K562 (cell line): ENCODE measurements around the gene MBNL1. TPM values are rescaled to one million over a fixed set of nuclear protein-coding genes. Genes with fewer than 3 reads are reported as not detected.
A peak's percentile ranks its signal among the peaks of the same experiment; 100 is the strongest.

Experiments
- ARID3A ChIP-seq: IDR thresholded peaks from 2 replicates; pipeline ENCODE4 v1.6.1; 2012; ENCODE audit warnings: low read depth, low read length, improper control_type of control experiment, borderline replicate concordance
- ATF3 ChIP-seq, 2 experiments: fragments of 450-650 bp in 1 of 2; sonication (generic) in 1 of 2; formaldehyde crosslinking in 1 of 2; IDR thresholded peaks in 1 of 2; conservative IDR thresholded peaks in 1 of 2; 2 replicates each; pipeline versions ENCODE4 v1.6.1 to v1.8.1; 2016 to 2023; ENCODE audit warnings: mild to moderate bottlenecking in 2 of 2, moderate library complexity in 2 of 2, inconsistent platforms in 1 of 2, missing genetic modification reagents in 1 of 2
- CEBPB ChIP-seq: fragments of 450-650 bp; IDR thresholded peaks from 2 replicates; pipeline ENCODE4 v1.6.1; 2016; ENCODE audit warnings: missing genetic modification characterization, missing compliant biosample characterization
- CGGBP1 ChIP-seq: fragments of 250-450 bp; sonication (Bioruptor Pico); IDR thresholded peaks from 2 replicates; pipeline ENCODE4 v1.9.0; 2021; ENCODE audit warnings: mild to moderate bottlenecking
- EGR1 ChIP-seq: fragments of 450-650 bp; conservative IDR thresholded peaks from 2 replicates; pipeline ENCODE4 v1.6.1; 2017; ENCODE audit warnings: mild to moderate bottlenecking
- KLF1 ChIP-seq: fragments of 450-650 bp; IDR thresholded peaks from 2 replicates; pipeline ENCODE4 v1.6.1; 2016; ENCODE audit warnings: missing genetic modification characterization, missing compliant biosample characterization
- RBM14 ChIP-seq: fragments of 200-400 bp; formaldehyde crosslinking; IDR thresholded peaks from 2 replicates; pipeline ENCODE4 v1.6.1; 2018; ENCODE audit warnings: low read depth, mild to moderate bottlenecking, low read length, moderate library complexity, borderline replicate concordance; ENCODE audit not compliant: insufficient read depth
- REST ChIP-seq, 2 experiments: fragments of 450-650 bp; formaldehyde crosslinking in 1 of 2; IDR thresholded peaks; 2 replicates each; pipeline versions ENCODE4 v1.4.0 to v1.6.1; 2014 to 2020; ENCODE audit warnings: mild to moderate bottlenecking in 2 of 2, borderline replicate concordance in 1 of 2, low read depth in 1 of 2
- USF2 ChIP-seq: sonication (generic); formaldehyde crosslinking; IDR thresholded peaks from 2 replicates; pipeline ENCODE4 v1.5.0; 2020; ENCODE audit warnings: missing genetic modification reagents
- ZC3H8 ChIP-seq: fragments of 450-650 bp; IDR thresholded peaks from 2 replicates; pipeline ENCODE4 v1.6.1; 2017
- ZKSCAN3 ChIP-seq: fragments of 250-450 bp; sonication (Bioruptor Pico); IDR thresholded peaks from 2 replicates; pipeline ENCODE4 v1.4.0; 2020
- ZNF282 ChIP-seq: sonication (generic); formaldehyde crosslinking; IDR thresholded peaks from 2 replicates; pipeline ENCODE4 v1.8.1; 2023; ENCODE audit warnings: missing genetic modification reagents
- ZNF740 ChIP-seq, 3 experiments: fragments of 200-800 bp in 1 of 3; sonication (Bioruptor generic) in 1 of 3; sonication (generic) in 1 of 3; formaldehyde crosslinking in 1 of 3; IDR thresholded peaks; 2 replicates each; pipeline versions ENCODE4 v1.6.1 to v1.8.0; 2016 to 2022; ENCODE audit warnings: mild to moderate bottlenecking in 2 of 3, missing compliant biosample characterization in 2 of 3, missing genetic modification characterization in 2 of 3, missing genetic modification reagents in 1 of 3
- ZSCAN29 ChIP-seq: fragments of 450-650 bp; IDR thresholded peaks from 2 replicates; pipeline ENCODE4 v1.6.1; 2017
- polyA plus RNA-seq, 8 experiments: library from polyadenylated mRNA; depleted of rRNA in 4 of 8; stranded (reverse) in 5 of 8; unstranded in 3 of 8; fragments of >200 nt; fragmentation: Nextera tagmentation in 2 of 8; fragmentation: Illumina TruSeq in 1 of 8; extraction: Ambion mirVana in 2 of 8; extraction: Trizol in 1 of 8; gene quantifications; 2 replicates each; pipeline versions ENCODE4 v1.2.1 to v1.2.3, GENCODE V29; 2011 to 2014; ENCODE audit warnings: inconsistent platforms in 1 of 8, missing spikeins in 1 of 8
- total RNA-seq, 7 experiments: library from RNA; depleted of rRNA in 6 of 7; stranded (reverse); fragments of >200 nt in 6 of 7; fragmentation: Illumina TruSeq in 2 of 7; extraction: Trizol in 2 of 7; gene quantifications; 2 replicates each; pipeline versions ENCODE4 v1.2.1 to v1.2.3, GENCODE V29; 2011 to 2021; ENCODE audit warnings: low replicate concordance in 1 of 7

MBNL1 gene
- total and polyA plus RNA-seq, 9 of the 15 experiments (the other 6 are each of a cell fraction or from before 2014, with no cell fraction given): 70.3 to 243 (median 220) TPM

- TF ChIP-seq KLF1: no peak
- TF ChIP-seq ZSCAN29: no peak
- TF ChIP-seq RBM14: no peak
- TF ChIP-seq ZNF740 (CRISPR knock-in tag; IDR thresholded peaks at IDR 0.05): no peak
- peak in 1 of 2 experiments; percentile 63; a peak in 1 of 4 replicates for TF ChIP-seq ZNF740 (tag; IDR thresholded peaks at IDR 0.05)
- TF ChIP-seq ZNF282 (CRISPR knock-in tag): no peak
- no peak for TF ChIP-seq EGR1
- TF ChIP-seq CEBPB (tag): no peak
- TF ChIP-seq USF2 (CRISPR knock-in tag): no peak
- TF ChIP-seq ZC3H8: no peak
- TF ChIP-seq CGGBP1 (CRISPR knock-in tag): no peak
- no peak for TF ChIP-seq ATF3 (IDR thresholded peaks at IDR 0.05)
- TF ChIP-seq ATF3 (CRISPR knock-in tag; conservative IDR thresholded peaks at IDR 0.05): no peak
- peak; percentile 88 for TF ChIP-seq ARID3A
- TF ChIP-seq ZKSCAN3 (CRISPR knock-in tag): no peak
- TF ChIP-seq REST (IDR thresholded peaks at IDR 0.05; ENCODE audit: borderline replicate concordance): 0 out of 2 replicates have a peak, but pooled peaks have one; percentile 2
- no peak for TF ChIP-seq REST (CRISPR knock-in tag; IDR thresholded peaks at IDR 0.05; ENCODE audit: low read depth)
Observed at GRCh38 chr3:152330559-152330958, 61.8 kb downstream of the MBNL1 start (continued).
